Suprapubic skin (tissue), 4 donors: ENCODE data around the gene CACNA1H. TPM values are rescaled to one million over a fixed set of nuclear protein-coding genes. Genes with fewer than 3 reads are reported as not detected.
"Not testable (repeated sequence)": the region's sequence is repeated elsewhere in the genome, so short reads cannot be mapped to it uniquely, and the experiment has no call there.

ENCODE experiments used
- DNase-seq, 2 donors: peaks; one replicate each; pipeline ENCODE4 v3.0.0-alpha.2; 2019; ENCODE audit warnings: low spot score in 2 of 2
- H3K27ac ChIP-seq: fragments of 200-600 bp; sonication (generic); one replicate; pipeline ENCODE4 v1.5.1; 2019
- H3K27me3 ChIP-seq: fragments of 200-600 bp; sonication (generic); one replicate; pipeline ENCODE4 v1.5.1; 2019
- H3K36me3 ChIP-seq: fragments of 200-600 bp; sonication (generic); one replicate; pipeline ENCODE4 v1.5.1; 2019
- H3K4me1 ChIP-seq: fragments of 200-600 bp; sonication (generic); one replicate; pipeline ENCODE4 v1.5.1; 2019
- H3K4me3 ChIP-seq: fragments of 200-600 bp; sonication (generic); one replicate; pipeline ENCODE4 v1.5.1; 2019; ENCODE audit warnings: mild to moderate bottlenecking
- H3K9me3 ChIP-seq: fragments of 200-600 bp; sonication (generic); one replicate; pipeline ENCODE4 v1.5.1; 2019
- CTCF ChIP-seq, 2 donors: fragments of 200-600 bp in 1 of 2; fragments of 450-650 bp in 1 of 2; sonication (generic) in 1 of 2; IDR thresholded peaks; one replicate each; pipeline ENCODE4 v1.5.1; 2016 to 2019; ENCODE audit warnings: antibody characterized with exemption in 2 of 2, mild to moderate bottlenecking in 1 of 2, moderate library complexity in 1 of 2
- EP300 ChIP-seq: sonication (generic); formaldehyde crosslinking; IDR thresholded peaks from one replicate; pipeline ENCODE4 v1.6.1; 2017; ENCODE audit warnings: antibody characterized with exemption
- POLR2A ChIP-seq, 2 donors: fragments of 450-650 bp; IDR thresholded peaks; one replicate each; pipeline ENCODE4 v1.6.1; 2017; ENCODE audit warnings: antibody characterized with exemption in 2 of 2, mild to moderate bottlenecking in 2 of 2, moderate library complexity in 2 of 2
- POLR2AphosphoS5 ChIP-seq, 3 donors: sonication (generic); formaldehyde crosslinking; IDR thresholded peaks; one replicate each; pipeline ENCODE4 v1.6.1; 2017; ENCODE audit warnings: antibody characterized with exemption in 3 of 3
- WGBS: methylation state at CpG from one replicate; pipeline ENCODE4 v1.1.5; 2018; 5-methylcytosine and 5-hydroxymethylcytosine counted together
- total RNA-seq, 4 donors: library from RNA; depleted of rRNA; stranded (reverse); fragments of >200 nt; gene quantifications; one replicate each; pipeline ENCODE4 v1.1.0, GENCODE V29; 2016

Gene CACNA1H
- total RNA-seq, 4 donors from 2014 or later, result 19.4 to 167 (median 38.4) TPM

- Histone ChIP-seq H3K27ac (no peak overlapping the region), H3K4me3 (no peak overlapping the region), H3K4me1 (no peaks in the 10 kb centered on the region), H3K36me3 (no peaks in the 10 kb centered on the region), H3K9me3 (no peaks in the 10 kb centered on the region), H3K27me3 (peaks cover 50% of the 10 kb centered on the region)
- 96% methylated on average over 18 of the region's 18 CpGs for WGBS
- TF ChIP-seq CTCF (IDR thresholded peaks at IDR 0.05) (no peak), EP300 (no peak), POLR2A (IDR thresholded peaks at IDR 0.05) (no peak), POLR2AphosphoS5 (IDR thresholded peaks at IDR 0.05) (no peak)
- no peak for DNase-seq
Observed at GRCh38 chr16:1184980-1185379, 32.1 kb downstream of the CACNA1H start.

GRCh38 chr16:1185460-1186207 lies 32.7 kb downstream of the CACNA1H start:
- H3K27ac ChIP-seq, H3K36me3 ChIP-seq, DNase-seq, H3K9me3 ChIP-seq, H3K4me1 ChIP-seq, H3K4me3 ChIP-seq: not testable (repeated sequence)
- 97% methylated on average over 26 of the region's 86 CpGs for WGBS
- H3K27me3 ChIP-seq, result peaks cover 50% of the 10 kb centered on the region

GRCh38 chr16:1188432-1189189 lies 35.7 kb downstream of the CACNA1H start:
- TF ChIP-seq POLR2AphosphoS5 (IDR thresholded peaks at IDR 0.05), result no peak
- no peak for TF ChIP-seq EP300
- TF ChIP-seq POLR2A (IDR thresholded peaks at IDR 0.05), result no peak
- no peak for TF ChIP-seq CTCF (IDR thresholded peaks at IDR 0.05)
- no peaks in the 10 kb centered on the region for H3K36me3 ChIP-seq
- H3K4me3 ChIP-seq, result no peak overlapping the region
- H3K27ac ChIP-seq, result no peak overlapping the region
- WGBS, result 28% methylated on average over 11 of the region's 32 CpGs
- peaks cover 31% of the 10 kb centered on the region for H3K27me3 ChIP-seq
- no peaks in the 10 kb centered on the region for H3K9me3 ChIP-seq
- no peaks in the 10 kb centered on the region for H3K4me1 ChIP-seq
- no peak for DNase-seq

GRCh38 chr16:1189455-1189854 lies 36.5 kb downstream of the CACNA1H start:
- Histone ChIP-seq H3K9me3 (no peaks in the 10 kb centered on the region), H3K4me3 (no peak overlapping the region), H3K27ac (no peak overlapping the region), H3K27me3 (peaks cover 33% of the 10 kb centered on the region), H3K36me3 (no peaks in the 10 kb centered on the region), H3K4me1 (no peaks in the 10 kb centered on the region)
- DNase-seq, result no peak
- TF ChIP-seq EP300 (no peak), POLR2A (IDR thresholded peaks at IDR 0.05) (no peak), CTCF (IDR thresholded peaks at IDR 0.05) (no peak), POLR2AphosphoS5 (IDR thresholded peaks at IDR 0.05) (no peak)
- 75% methylated on average over 2 of the region's 7 CpGs for WGBS

- not testable (repeated sequence) for H3K4me3 ChIP-seq, H3K9me3 ChIP-seq, DNase-seq, H3K4me1 ChIP-seq, H3K27ac ChIP-seq, H3K36me3 ChIP-seq
- WGBS, result no CpG with 5 or more reads among the region's 11 CpGs
- H3K27me3 ChIP-seq, result peaks cover 41% of the 10 kb centered on the region
Observed at GRCh38 chr16:1190789-1191188, 37.9 kb downstream of the CACNA1H start.

- no peak overlapping the region for H3K4me3 ChIP-seq
- no peaks in the 10 kb centered on the region for H3K36me3 ChIP-seq
- H3K9me3 ChIP-seq, result no peaks in the 10 kb centered on the region
- 78% methylated on average over 6 of the region's 9 CpGs for WGBS
- no peak for DNase-seq
- no peak for TF ChIP-seq EP300
- TF ChIP-seq POLR2A (IDR thresholded peaks at IDR 0.05), result no peak
- no peak for TF ChIP-seq POLR2AphosphoS5 (IDR thresholded peaks at IDR 0.05)
- no peak for TF ChIP-seq CTCF (IDR thresholded peaks at IDR 0.05)
- no peak overlapping the region for H3K27ac ChIP-seq
- no peaks in the 10 kb centered on the region for H3K4me1 ChIP-seq
- H3K27me3 ChIP-seq, result peaks cover 48% of the 10 kb centered on the region
Observed at GRCh38 chr16:1192384-1193073, 39.6 kb downstream of the CACNA1H start.
